Neural crest cell (in vitro differentiated cells): ENCODE results near the gene GRIA4. TPM values are rescaled to one million over a fixed set of nuclear protein-coding genes. Genes with fewer than 3 reads are reported as not detected.

Source experiments
- DNase-seq: peaks from one replicate; pipeline ENCODE4 v3.0.0; 2021; ENCODE audit warnings: low read depth, mixed read lengths, low spot score
- H3K27ac Mint-ChIP-seq: one replicate; pipeline ENCODE4 v1.8.0; 2021; ENCODE audit warnings: mild to moderate bottlenecking, mixed read lengths; ENCODE audit not compliant: unreplicated experiment
- H3K27me3 Mint-ChIP-seq: 2 replicates; pipeline ENCODE4 v1.8.0; 2021; ENCODE audit warnings: low read depth, mild to moderate bottlenecking, mixed read lengths
- H3K36me3 Mint-ChIP-seq: 2 replicates; pipeline ENCODE4 v1.8.0; 2021; ENCODE audit warnings: low read depth, mild to moderate bottlenecking, mixed read lengths
- H3K4me1 Mint-ChIP-seq: 2 replicates; pipeline ENCODE4 v1.8.0; 2021; ENCODE audit warnings: mixed read lengths
- H3K4me3 Mint-ChIP-seq: one replicate; pipeline ENCODE4 v1.8.0; 2021; ENCODE audit warnings: mild to moderate bottlenecking, mixed read lengths
- H3K9me3 Mint-ChIP-seq: 2 replicates; pipeline ENCODE4 v1.8.0; 2021; ENCODE audit warnings: mixed read lengths
- total RNA-seq: library from RNA; stranded (reverse); gene quantifications from 2 replicates; pipeline ENCODE4 v1.2.1, GENCODE V29; 2021
- TF ChIP-seq, protein P1 (sequence below): fragments of 200-600 bp; sonication (generic); conservative IDR thresholded peaks from 2 replicates; pipeline ENCODE4 v1.5.0; 2021; ENCODE audit warnings: antibody characterized with exemption, mild to moderate bottlenecking

GRIA4 gene
- total RNA-seq, 1 donor from 2014 or later: 2.9 TPM

DNA sequence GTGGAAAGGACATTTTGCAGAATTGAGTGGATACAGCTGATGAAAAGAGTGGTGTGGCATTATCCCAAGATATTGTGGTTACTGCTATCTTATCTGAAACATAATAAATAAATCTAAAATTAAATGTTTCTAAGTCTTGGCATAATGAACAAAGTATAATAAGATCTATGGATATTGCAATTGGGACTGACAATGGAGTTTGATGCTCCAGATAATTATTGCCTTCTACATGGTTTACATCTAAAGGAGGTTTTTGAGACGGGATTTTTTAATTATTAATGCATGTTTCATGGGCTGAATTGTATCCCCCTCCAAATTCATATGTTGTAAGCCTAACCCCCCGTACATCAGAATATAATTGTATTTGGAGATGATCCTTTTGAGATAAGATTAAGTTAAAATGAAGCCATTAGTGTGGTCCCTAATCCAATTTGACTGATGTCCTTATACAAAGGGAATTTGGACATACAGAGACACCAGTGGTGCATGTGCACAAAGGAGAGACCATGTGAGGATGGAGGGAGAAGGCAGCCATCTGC is 213.7 kb downstream of the GRIA4 start:
- no peak overlapping the region for H3K27ac Mint-ChIP-seq
- DNase-seq: no peak
- no peaks in the 10 kb centered on the region for H3K4me1 Mint-ChIP-seq
- no peaks in the 10 kb centered on the region for H3K36me3 Mint-ChIP-seq
- peaks cover 2% of the 10 kb centered on the region for H3K27me3 Mint-ChIP-seq
- TF ChIP-seq, protein P1, sequence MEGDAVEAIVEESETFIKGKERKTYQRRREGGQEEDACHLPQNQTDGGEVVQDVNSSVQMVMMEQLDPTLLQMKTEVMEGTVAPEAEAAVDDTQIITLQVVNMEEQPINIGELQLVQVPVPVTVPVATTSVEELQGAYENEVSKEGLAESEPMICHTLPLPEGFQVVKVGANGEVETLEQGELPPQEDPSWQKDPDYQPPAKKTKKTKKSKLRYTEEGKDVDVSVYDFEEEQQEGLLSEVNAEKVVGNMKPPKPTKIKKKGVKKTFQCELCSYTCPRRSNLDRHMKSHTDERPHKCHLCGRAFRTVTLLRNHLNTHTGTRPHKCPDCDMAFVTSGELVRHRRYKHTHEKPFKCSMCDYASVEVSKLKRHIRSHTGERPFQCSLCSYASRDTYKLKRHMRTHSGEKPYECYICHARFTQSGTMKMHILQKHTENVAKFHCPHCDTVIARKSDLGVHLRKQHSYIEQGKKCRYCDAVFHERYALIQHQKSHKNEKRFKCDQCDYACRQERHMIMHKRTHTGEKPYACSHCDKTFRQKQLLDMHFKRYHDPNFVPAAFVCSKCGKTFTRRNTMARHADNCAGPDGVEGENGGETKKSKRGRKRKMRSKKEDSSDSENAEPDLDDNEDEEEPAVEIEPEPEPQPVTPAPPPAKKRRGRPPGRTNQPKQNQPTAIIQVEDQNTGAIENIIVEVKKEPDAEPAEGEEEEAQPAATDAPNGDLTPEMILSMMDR: no peak
- no peaks in the 10 kb centered on the region for H3K9me3 Mint-ChIP-seq
- no peak overlapping the region for H3K4me3 Mint-ChIP-seq

DNA sequence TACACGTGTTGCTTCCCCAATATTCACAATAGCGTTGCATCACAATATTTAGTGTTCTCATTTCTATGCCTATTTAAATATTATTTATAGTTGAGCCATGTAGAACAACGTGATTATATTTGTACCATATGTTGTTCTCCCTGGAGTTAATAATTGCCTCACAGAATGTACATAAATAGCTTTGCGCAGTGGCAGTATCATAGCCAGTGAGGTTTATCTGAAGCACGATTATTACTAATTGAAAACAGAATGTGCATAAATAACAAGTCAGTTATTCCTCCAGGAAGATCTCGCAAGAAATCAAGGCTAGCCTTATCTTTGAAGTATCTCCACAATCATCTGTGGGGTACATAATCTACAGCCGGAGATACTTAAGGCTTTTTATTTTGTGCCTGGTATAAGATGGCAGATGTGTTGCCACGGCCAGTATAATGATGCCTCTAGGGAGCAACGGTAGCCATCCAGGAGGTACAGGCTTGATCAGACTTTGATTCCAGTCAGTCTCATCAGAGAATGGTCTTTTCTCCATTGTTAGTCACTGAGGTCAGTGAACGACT is 214.7 kb downstream of the GRIA4 start:
- no peak for DNase-seq
- Mint-ChIP-seq H3K4me3 (no peak overlapping the region), H3K36me3 (no peaks in the 10 kb centered on the region)

DNA sequence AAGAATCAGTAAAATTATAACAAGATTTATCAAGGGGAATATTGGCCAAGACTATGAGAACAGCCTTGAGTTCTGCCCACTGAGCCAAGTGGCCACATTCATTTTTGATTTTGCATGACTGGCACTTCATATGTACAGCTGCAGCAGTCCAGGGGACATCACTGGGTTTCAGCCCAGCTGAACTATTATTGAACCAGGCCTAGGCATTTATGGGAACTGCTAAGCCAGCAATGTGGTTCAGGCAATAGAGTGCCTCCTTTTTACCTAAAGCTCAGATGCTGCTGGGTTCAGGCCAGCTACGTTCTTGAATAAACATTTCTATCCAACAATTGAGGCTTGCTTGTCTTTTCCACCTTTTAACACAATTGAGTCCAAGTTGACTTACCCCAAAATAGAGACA is 215.3 kb downstream of the GRIA4 start:
- H3K27ac Mint-ChIP-seq: no peak overlapping the region
- TF ChIP-seq, protein P1: no peak

More for the DNA sequence above, 214.7 kb downstream of the GRIA4 start:
- Mint-ChIP-seq H3K9me3 (no peaks in the 10 kb centered on the region), H3K27ac (no peak overlapping the region), H3K4me1 (no peaks in the 10 kb centered on the region), H3K27me3 (peaks cover 2% of the 10 kb centered on the region)
- TF ChIP-seq, protein P1: no peak

DNA sequence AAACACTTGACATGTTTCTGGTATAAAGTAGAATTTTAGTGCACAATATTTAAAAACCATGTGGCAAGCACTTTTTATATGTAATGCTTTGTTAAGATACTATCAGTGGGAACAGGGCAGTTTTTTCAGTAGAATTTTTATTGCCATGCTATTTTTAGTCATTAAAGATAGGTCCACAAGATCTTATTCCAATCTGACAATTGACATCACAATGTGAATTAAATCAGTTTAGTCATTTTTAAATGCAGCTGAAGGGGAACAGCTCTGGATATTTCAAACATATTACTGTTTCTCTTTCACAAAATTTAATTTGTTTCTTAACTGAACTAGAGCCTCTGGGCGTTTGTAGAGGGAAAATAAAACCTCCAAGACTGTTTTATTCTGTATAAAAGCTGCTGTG is 218.0 kb downstream of the GRIA4 start:
- no peak for DNase-seq
- no peaks in the 10 kb centered on the region for H3K9me3 Mint-ChIP-seq
- TF ChIP-seq, protein P1: no peak
- H3K4me3 Mint-ChIP-seq: no peak overlapping the region
- H3K27me3 Mint-ChIP-seq: no peaks in the 10 kb centered on the region
- H3K4me1 Mint-ChIP-seq: no peaks in the 10 kb centered on the region
- H3K36me3 Mint-ChIP-seq: no peaks in the 10 kb centered on the region
- no peak overlapping the region for H3K27ac Mint-ChIP-seq

More for the DNA sequence above, 215.3 kb downstream of the GRIA4 start:
- Mint-ChIP-seq H3K4me1 (no peaks in the 10 kb centered on the region), H3K36me3 (no peaks in the 10 kb centered on the region), H3K27me3 (peaks cover 2% of the 10 kb centered on the region), H3K4me3 (no peak overlapping the region), H3K9me3 (no peaks in the 10 kb centered on the region)
- DNase-seq: no peak

DNA sequence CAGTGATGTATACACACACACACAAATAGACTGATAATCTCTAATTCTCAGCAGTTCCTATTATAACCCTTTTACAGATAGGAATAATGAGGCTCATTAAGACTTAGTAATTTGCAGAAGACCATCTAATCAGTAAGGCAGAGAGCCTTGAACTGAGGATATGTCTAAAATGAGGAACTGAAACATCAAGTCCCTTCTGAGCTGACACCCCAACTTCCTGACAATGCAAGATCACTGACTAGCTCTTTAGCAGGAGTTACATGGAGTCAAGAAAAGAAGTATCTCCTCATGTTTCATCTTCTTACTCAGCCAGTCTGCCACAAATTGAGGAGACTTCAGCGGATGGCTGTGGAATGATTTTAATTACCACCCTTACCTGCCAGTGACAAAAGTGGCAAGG is 219.2 kb downstream of the GRIA4 start:
- Mint-ChIP-seq H3K27me3 (no peaks in the 10 kb centered on the region), H3K9me3 (no peaks in the 10 kb centered on the region), H3K4me3 (no peak overlapping the region), H3K27ac (no peak overlapping the region), H3K4me1 (no peaks in the 10 kb centered on the region), H3K36me3 (no peaks in the 10 kb centered on the region)
- no peak for DNase-seq
- TF ChIP-seq, protein P1: no peak
